HG03066 (cell line): ENCODE data around the gene AIRE.

Experiments used
- ATAC-seq: cut with Tn5 transposase; IDR thresholded peaks from one replicate; pipeline ENCODE4 v1.9.1; 2021; ENCODE audit warnings: low read depth; ENCODE audit not compliant: unreplicated experiment

Gene AIRE

DNA sequence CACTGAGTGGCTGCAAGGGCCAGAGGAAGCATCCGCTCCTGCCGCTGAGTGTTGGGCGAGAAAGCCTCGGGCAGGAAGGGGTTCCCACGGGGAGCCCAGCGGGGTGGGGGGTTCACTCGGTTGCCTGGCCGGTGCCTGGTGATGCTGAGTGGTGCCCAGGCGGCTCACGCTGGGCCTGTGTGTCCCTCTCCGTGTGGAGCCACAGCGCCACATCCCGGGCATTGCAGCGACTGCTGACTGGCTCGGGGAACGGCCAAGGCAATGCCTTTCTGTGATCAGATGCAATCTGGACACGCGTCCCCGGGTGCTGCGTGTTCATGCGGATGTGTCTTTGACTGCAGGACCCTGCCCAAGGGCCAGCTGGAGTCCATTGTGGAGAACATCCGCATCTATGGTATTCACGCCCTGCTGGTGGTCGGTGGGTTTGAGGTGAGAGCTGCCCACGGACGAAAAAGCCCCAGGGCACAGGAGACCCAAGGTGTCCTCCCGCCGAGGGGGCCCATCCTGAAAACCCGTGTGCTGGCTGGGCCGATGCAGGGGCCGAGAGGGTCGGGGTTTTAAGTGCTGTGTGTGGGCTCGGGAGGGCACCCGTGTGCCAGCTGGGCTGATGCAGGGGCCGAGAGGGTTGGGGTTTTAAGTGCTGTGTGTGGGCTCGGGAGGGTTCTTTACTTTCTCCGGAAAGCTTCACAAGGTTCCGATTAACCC, 37.1 kb downstream of the AIRE start:
- no peak for ATAC-seq

DNA sequence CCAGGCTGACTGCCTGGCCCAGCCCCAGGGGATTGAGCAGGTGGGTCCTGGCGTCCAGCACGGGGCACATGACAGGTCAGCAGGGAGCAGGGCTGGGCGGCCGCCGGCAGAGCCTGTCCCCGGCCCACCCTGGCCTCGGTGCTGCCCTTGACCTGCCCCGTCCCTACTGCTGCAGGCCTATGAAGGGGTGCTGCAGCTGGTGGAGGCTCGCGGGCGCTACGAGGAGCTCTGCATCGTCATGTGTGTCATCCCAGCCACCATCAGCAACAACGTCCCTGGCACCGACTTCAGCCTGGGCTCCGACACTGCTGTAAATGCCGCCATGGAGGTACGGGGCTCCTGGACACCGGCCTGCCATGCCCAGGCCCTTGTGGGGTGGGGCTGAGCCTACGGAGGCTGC, 37.9 kb downstream of the AIRE start:
- ATAC-seq: no peak

DNA sequence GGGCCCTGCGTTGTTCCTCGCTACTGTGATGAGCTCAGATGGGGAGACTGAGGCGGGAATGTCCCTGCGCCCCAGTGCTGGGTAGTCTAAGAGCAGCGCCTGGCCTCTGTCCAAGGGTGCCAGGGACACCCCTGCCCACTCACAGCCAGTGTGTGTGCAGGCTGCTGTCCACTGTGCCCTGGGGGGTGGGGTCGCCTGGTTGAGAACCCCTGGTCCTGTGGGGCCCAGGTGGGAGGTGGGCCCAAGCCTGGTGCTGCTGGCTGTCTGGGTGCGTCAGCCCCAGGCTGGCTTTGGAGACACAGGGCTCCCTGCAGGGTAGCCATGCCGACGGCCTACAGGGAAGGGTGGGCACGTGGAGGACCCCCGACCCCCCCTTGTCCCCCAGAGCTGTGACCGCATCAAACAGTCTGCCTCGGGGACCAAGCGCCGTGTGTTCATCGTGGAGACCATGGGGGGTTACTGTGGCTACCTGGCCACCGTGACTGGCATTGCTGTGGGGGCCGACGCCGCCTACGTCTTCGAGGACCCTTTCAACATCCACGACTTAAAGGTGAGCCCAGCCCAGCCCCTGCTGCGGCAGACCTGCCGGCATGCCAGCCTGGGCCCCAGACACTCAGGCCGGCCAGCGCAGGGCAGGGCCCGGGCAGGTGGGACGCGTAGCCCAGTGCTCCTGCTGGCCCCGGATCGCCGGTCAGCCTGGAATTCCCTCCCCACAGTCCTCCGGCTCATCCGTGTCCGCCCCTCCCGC, 38.6 kb downstream of the AIRE start:
- no peak for ATAC-seq

DNA sequence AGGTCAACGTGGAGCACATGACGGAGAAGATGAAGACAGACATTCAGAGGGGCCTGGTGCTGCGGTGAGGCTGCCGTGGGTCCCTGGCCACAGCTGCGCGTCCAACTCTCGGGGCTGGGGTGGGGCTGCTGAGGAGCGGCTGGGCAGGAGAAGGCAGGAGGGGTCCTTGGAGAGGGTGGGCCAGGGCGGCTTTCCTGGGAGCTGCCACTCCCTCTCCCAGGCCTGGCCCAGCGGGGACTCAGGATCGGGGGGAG, 39.1 kb downstream of the AIRE start:
- no peak for ATAC-seq

DNA sequence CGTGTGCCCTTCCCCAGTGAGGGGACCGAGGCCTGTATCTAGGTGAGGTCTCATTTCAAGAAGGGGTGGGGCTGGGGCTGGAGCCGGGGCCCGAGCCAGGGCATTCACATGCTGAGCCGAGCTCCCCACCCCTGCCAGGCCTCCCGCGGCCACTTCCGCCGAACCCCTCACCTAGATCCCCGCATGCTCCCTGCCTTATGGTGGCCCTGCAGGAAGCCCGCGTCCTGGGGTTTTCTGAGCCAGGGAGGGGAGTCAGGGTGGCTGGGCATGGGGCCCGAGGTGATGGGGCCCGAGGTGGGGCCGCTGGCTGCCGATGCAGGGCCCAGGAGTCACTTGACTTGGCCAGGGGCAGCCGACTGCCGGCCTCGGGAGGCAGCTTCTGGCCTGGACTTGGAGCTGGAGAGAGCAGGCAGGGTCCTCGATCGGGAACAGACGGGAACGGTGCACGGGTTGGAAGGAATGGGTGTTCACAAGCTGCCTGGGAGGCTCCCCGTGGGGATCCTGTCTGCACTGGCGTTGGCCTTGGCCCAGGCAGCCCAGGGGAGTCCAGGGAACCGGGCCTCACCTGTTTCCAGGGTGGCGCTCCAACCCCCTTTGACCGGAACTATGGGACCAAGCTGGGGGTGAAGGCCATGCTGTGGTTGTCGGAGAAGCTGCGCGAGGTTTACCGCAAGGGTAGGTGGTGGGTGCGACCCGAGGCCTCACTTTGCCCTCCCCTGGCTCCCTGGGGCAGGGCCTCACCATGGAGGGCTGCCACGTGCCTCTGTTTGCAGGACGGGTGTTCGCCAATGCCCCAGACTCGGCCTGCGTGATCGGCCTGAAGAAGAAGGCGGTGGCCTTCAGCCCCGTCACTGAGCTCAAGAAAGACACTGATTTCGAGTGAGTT, 40.0 kb downstream of the AIRE start:
- no peak for ATAC-seq

DNA sequence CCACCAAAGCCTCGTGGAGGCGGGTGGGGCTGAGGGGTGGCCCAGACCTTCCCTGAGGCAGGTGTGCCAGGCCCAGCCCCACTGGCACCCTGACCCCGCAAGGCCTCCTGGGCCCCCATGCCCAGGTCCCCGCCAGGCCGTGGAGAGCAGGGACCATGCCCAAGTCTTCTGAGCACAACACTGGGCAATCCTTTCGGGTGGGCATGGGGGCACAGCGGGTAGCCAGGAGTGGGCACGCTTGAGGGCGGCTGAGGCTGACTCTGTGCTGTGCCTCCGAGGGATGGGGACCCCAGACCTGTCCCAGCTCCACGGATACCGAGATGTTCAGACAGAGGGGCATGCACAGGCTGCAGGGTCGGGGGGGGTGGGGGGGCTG, 40.6 kb downstream of the AIRE start:
- no peak for ATAC-seq

GRCh38 chr21:44326716-44327602, 41.3 kb downstream of the AIRE start:
- ATAC-seq: no peak

DNA sequence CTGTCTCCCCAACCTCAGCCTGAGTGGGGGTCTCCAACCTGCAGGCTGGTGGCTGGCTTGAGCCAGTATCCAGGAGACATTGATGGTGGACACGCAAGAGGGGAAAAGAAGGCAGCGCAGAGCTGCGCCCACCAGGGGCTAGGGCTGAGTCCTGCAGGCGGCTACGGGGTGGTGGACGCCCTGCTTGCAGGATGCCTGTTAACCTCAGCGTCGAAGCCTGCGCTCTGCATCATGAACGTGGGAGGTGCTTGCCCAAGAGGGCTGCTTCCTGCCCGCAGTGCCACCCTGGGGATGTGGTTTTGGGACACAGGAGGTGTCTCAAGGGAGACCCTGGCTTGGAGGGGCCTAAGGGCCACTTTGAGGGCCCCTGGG, 41.9 kb downstream of the AIRE start:
- no peak for ATAC-seq

DNA sequence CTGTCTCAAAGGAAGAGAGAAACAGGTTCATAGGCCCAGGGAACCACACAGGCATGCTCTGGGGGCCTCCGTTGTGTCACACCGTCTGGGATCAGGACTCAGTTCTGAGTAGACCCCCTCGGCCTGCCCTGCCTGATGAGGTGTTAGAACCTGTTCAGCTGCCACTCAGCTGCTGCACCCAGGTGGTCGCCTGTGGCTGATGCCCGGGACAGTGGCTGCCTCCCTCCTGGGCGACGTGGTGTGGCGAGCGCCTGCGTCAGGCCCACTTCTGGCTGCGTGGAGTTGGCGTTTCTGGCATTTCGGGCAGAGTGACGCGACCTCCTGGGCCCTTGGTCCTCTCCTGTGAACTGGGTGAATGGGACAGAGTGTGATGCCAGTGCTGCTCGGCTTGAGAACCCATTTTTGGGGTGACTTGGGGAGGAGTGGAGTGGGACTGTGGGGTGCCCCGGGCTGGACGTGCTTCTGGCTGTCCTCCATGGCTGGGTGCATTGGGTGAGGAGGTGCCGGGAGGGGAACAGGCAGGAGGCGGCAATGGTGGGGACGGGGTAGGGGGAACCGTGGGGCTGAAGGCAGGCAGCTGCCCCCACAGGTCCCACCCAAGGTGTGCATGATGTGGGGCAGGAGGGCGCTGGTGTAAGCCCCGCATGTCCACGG, 42.7 kb downstream of the AIRE start:
- no peak for ATAC-seq

- ATAC-seq: no peak
Observed at GRCh38 chr21:44329086-44329889, 43.6 kb downstream of the AIRE start.

GRCh38 chr21:44329971-44330681, 44.5 kb downstream of the AIRE start:
- no peak for ATAC-seq

DNA sequence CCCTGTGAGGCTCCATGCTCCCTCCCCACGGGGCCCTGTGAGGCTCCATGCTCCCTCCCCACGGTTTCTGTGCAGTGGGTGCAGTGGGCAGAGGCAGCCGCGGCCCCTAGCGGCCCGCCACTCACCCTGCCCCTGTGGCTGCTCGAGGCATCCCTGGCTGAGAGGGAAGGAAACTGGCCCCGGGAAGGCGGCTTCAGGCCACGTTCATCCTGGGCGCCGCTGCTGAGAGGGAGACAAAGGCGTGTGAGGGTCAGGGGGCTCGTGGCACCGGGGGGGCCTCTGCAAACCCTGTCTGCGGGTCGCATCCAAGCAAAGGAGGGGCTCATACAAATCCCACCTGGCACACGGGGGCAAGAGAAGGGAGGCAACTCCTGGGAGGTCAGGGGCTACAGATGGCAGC, 45.0 kb downstream of the AIRE start:
- no peak for ATAC-seq

DNA sequence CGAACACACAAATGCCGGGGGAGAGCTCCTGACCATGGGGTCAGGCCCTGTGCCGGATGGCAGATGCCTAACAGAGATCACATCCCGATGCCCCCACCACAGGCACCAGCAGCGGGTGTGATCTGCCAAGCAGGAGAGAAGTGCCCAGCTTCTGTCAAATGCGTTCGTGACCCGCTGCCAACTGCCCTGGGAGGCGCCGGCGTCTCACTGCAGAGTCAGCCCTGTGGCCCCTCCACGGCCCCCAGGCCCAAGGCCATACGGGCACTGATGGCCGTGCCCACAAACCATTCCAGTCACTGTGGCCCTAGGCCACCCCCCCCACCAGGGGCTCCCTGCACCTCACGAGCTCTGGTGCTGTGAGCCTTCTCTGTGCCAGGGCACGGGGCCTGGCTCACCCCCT, 45.5 kb downstream of the AIRE start:
- ATAC-seq: no peak

DNA sequence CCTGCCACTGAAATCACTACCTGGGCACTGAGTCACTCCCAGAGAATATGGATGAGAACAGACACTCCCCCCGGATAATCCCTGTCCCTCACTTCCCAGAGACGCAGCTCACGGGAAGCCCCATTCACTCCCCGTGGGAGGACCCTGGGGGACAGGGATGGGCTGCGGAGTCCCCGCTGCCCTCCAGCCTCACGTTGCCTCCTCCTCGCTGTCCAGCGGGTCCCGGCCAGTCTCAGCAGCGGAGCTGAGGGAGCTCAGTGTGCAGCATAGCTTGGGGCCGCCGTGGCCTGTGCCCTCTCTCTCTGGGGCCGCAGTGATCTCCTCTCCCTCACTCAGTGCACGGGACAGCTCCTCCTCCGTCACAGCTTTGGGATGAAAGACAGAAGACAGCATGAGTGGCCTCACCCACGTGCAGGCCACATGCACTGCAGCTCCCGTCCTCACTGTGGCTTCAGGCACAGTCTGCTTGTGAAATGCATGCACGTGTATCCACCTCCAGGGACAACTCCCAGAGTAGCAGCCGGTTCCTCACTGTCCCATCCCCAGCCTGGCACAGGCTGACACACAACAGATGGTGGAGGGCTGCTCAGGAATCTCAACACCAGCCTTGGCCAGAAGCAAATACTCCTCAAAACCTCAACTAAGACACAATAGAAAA, 46.1 kb downstream of the AIRE start:
- no peak for ATAC-seq

DNA sequence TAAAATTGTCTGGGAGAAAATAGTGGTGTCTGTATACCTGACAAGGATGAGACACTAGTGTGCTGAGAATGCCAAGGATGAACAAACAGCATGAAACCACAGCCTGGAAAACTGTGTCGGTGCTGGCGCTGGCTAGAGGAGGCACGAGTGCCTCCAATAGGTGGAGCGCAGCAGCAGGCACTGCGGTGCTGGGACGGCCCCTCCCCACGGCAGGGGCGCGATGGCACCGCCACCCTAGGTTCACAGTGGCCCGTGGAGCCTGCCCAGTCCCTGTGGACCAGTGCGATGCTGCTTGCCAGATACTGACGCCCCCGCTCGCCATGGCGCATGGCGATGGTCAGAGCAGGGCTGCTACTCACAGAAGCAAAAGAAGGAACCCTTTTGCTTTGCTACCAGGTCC, 46.7 kb downstream of the AIRE start:
- ATAC-seq: no peak

DNA sequence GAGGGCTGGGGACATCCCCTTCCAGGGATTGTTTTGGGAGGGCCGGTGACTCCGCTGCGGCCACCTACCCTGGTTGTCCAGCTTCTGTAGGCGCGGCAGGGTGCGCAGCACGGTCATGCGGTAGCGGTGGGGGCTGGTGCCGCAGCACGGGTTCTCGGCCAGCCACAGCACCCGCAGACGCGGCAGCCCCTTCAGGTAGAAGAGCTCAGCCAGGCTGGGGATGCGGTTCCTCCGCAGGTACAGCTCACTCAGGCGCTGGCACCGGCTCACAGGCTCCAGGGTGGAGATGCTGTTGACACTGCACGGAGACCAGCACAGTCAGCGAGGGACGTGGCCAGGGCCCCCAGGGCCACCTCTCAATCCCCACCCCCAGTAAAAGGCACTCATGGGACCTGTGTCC, 47.3 kb downstream of the AIRE start:
- no peak for ATAC-seq

- no peak for ATAC-seq
Observed at GRCh38 chr21:44333509-44334328, 48.0 kb downstream of the AIRE start.
